HG03280 (cell line): ENCODE data around the gene MDK.
A peak's percentile ranks its signal among the peaks of the same experiment; 100 is the strongest.

ENCODE experiments used
- ATAC-seq: cut with Tn5 transposase; IDR thresholded peaks from one replicate; pipeline ENCODE4 v1.9.1; 2021; ENCODE audit warnings: mild to moderate bottlenecking, moderate library complexity; ENCODE audit not compliant: unreplicated experiment

Gene MDK

GRCh38 chr11:46381819-46382645 lies 563 bp downstream of the MDK start:
- no peak for ATAC-seq

- no peak for ATAC-seq
Measured at GRCh38 chr11:46382646-46383403, 1.4 kb downstream of the MDK start.

GRCh38 chr11:46383404-46383758 lies 1.9 kb downstream of the MDK start:
- ATAC-seq: no peak

- no peak for ATAC-seq
Measured at GRCh38 chr11:46383974-46384701, 2.7 kb downstream of the MDK start.

- no peak for ATAC-seq
Measured at GRCh38 chr11:46385169-46386004, 3.9 kb downstream of the MDK start.

GRCh38 chr11:46386005-46386578 lies 4.6 kb downstream of the MDK start:
- no peak for ATAC-seq

- no peak for ATAC-seq
Measured at GRCh38 chr11:46386674-46387073, 5.2 kb downstream of the MDK start.

- no peak for ATAC-seq
Measured at GRCh38 chr11:46387456-46387855, 6.0 kb downstream of the MDK start.

- no peak for ATAC-seq
Measured at GRCh38 chr11:46387919-46388618, 6.6 kb downstream of the MDK start.

- ATAC-seq: no peak
Measured at GRCh38 chr11:46388619-46389449, 7.4 kb downstream of the MDK start.

- peak; percentile 54 for ATAC-seq
Measured at GRCh38 chr11:46389450-46390330, 8.2 kb downstream of the MDK start.

- ATAC-seq: no peak
Measured at GRCh38 chr11:46390331-46391171, 9.1 kb downstream of the MDK start.

GRCh38 chr11:46391186-46391577 lies 9.7 kb downstream of the MDK start:
- no peak for ATAC-seq

- ATAC-seq: no peak
Measured at GRCh38 chr11:46391578-46392420, 10.3 kb downstream of the MDK start, which contains the start of gene CHRM4. Gene CHRM4 (minus strand): TSS chr11:46391776. CDS start chr11:46386557, 5,219 bp downstream.

GRCh38 chr11:46392421-46393230 lies 11.2 kb downstream of the MDK start:
- ATAC-seq: peak; percentile 65
